Activated CD8-positive, alpha-beta memory T cell treated with anti-CD3 and anti-CD28 coated beads for 48 hours (primary cell): ENCODE measurements around the gene DUS1L.

Experiments
- DNase-seq, 3 experiments: peaks; one replicate each; pipeline ENCODE4 v3.0.0-alpha.2; 2020; ENCODE audit warnings: low read depth in 2 of 3, low spot score in 2 of 3

DUS1L gene

DNA sequence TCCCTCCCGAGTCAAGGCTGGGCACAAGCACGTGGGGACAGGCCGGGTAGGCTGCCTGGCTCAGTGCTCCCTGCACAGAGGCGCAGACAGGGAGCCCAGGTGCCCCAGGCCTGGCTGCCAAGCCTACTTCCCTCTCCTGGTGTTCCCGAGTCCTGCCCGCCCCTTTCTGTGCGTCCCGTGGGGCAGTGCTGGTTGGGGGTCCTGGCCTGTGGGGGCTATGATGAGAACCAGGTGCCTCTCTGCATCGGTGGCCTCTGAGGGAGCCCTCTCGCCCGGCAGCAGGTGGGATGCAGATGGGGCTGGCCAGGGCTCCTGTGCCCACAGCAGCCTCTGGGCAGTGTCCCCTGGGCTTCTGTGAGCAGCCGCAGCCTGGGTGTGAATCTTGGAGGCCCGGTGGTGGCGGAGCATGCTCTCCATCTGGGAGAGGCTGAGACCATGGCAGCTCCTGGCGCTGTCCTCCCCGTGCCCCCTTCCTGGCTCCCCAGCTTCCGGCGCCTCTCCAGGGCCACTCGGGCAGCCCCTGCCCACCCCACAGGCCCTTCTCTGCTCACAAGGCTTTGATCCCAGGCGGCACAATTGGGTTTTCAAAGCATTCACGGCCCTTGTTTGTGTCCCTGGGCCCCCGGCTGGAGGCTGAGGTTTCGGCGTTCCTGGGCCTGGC, 50.2 kb downstream of the DUS1L start:
- DNase-seq, result no peak

DNA sequence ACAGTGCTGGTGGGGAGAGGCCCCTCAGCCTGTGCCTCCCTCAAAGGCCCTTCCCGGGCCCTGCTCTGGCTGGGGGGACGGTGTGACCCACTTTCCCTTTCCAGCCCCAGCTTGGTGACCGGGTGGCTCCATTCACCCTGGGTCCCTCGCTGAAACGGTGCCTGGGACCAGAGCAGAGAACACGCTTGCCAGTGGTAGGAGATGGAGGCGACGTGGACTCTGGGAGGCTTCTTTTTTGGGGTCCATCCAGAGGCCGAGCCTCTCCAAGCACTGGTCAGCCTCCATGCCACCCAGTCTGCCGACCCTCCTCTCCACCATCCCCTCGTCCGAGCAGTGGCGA, 50.7 kb downstream of the DUS1L start:
- DNase-seq, result no peak

DNA sequence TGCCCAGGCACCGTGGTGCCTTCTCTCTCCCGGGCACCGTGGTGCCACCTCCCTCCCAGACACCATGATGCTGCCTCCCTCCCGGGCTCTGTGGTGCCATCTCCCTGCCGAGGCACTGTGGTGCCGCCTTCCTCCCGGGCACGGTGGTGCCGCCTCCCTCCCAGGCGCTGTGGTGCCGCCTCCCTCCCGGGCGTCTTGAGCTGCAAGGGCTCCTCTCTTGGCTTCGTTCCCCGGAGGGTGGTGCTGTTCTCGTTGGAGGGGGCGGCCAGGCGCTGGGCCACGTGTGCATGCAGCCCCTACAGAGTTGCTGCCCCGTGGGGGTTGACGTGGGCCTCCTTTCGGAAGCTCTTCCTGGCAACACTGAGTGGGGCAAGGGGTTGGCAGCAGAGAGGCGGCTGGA, 51.2 kb downstream of the DUS1L start:
- no peak for DNase-seq

DNA sequence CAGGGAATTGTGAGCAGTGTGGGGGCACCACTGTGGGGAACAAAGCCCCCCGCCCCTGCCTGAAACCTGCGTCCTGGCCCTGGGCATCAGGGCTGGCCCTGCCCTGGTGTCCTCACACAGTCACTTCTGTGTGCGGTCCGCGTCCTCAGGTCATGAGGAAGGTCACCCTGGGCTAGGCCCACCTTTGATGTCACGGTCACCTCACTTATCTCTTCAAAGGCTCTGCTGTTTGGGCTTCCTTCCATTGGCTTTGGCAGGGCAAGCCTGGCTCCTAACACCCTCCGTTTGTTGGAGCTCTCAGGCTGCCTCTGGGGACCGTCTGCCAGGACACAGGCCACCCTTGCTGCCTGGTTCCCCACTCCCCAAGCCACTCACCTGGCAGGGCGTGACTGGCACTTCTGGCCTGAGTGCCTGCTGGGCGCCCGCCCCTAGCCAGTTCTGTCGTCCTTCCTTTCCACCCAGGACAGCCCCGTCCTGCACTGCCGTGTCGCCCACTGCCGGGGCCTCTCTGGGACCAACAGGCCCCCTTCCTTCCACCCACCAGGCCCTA, 51.8 kb downstream of the DUS1L start:
- DNase-seq, result no peak

DNA sequence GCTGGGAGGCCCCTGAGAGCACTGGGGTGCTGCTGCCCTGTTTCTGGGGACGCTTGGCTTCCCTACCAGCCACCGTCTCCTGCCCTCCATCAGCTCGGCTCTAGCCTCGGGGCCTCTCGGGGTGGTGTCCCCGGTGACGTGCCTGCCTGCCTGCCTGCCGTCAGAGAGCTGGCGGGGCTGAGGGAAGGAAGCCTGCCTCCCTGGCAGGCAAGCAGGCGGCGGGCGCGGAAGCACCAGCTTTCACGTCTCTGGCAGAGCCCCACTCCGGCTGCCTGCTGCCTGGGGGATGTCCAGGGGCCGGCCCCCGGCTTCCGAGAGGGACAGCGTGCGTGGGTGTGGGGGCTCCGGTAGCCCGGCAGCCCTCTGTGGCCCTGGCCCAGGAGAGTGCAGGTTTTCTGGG, 52.3 kb downstream of the DUS1L start:
- no peak for DNase-seq

DNA sequence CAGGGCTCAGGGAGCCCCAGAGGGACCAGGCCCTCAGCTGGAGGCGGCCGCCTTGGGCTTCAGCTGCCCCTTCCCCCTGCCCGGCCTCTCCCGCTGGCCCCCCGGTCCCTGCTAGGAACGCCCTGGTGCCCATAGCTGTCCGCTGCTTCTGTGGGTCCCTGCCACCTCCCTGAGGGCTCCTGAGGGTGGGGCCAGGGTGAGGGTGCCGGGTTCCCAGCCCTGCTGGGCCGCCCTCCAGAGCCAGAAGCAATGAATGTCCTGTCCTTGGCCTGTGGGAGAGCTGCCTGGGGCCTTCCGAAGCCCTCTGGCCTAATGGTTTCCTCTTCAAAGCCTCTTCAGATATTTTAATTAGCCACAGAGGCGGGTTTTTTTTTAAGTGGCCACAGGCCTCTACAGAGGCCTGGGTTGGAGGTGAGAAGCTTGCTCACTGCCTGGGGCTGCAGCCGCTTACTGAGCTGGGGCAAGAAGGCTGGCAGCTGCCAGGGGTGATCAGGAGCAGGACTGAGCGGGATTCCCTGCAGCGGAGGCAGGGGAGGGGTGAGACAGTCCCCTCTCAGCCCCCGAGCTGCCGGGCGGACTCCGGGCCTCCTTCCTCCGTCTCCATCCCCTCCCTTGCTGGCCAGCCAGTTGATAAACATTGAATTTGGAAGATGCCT, 52.8 kb downstream of the DUS1L start:
- no peak for DNase-seq

DNA sequence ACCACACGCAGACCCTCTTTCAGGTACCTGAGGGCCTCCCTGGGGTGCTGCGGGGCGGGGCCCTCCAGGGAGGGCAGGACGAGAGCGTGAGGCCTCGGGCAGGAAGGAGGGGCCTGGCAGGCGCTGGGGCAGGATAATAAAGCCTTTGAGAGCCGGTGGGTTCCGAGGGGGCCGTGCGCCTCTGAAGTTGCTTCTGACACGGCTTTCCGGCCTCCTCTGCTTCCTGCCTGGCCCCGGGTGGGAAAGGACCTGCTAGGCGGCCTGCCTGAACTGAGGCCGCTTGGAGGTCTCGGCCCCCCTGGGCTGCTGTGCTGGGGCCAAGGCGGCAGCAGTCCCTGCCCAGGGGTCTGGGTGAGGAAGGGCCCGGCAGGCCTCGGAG, 53.4 kb downstream of the DUS1L start:
- DNase-seq, result no peak

DNA sequence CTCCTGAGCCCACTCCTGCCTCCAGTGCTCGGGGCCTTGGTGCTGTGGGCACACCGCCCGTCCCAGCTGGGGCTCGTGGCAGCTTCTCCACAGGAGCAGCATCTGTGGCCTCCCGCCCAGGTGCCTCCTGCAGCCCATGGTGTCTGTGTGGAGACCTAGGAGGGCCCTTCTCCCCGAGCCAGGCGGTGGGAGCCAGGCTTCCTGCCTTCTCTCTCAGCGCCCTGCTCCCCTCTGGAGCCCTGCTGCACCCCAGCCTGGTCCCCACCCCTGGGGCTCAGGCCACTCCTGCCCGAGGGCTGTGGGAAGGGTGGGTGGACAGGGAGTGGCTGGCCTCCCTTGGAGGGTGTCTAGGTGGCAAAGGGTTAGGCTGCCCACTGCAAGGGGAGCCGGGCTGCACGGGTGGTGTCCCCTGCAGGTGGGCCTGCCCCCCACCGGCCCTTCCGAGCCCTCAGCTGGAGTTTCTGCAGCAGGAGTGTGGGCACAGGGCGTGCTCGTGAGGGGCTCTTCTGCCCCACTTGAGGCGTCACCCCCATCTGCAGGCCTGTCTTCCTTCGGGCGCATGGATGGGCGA, 53.9 kb downstream of the DUS1L start:
- DNase-seq, result no peak

DNA sequence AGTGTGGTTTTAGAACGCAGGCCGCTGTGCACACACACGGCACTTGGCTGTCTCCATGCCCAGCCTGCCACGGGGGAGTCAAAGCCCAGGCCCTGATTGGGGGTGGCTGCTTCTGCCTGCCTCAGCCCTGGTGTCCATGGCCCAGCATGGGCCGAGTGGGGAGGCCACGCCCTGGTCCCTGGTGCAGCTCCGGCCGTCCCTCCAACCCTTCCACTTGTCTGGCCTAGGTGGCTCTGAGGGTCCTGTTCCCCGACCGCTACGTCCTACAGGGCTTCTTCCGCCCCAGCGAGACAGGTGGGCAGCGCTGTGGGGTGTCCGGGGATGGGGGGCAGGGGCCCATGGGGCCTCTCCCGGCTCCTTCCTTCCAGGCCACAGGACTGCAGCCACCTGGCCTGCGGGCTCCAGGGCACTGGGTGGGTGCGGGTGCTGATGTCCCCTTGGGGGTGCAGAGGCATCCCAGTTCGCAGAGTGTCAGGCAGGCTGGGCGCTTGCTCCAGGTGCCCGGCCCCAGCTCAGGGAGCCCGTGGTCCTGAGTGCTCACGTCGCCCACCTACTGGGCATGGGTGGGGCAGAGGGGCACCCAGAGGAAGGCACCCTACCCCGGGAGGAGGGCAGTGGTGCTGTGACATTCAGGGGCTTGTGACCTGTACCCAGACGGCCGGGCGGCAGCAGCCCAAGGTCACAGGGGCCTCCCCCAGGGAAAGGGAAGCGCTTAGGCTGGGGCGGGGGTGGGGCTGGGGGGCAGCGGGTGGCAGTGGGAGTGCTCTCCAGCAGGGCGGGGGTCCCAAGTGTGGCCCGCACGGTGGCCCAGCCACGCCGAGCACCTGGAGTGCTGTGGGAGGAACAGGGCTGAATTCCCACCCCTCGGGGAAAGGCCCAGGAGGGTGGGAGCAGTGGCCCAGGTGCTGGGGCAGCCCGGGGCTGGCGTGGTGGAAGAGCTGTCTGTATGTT, 54.8 kb downstream of the DUS1L start:
- no peak for DNase-seq

DNA sequence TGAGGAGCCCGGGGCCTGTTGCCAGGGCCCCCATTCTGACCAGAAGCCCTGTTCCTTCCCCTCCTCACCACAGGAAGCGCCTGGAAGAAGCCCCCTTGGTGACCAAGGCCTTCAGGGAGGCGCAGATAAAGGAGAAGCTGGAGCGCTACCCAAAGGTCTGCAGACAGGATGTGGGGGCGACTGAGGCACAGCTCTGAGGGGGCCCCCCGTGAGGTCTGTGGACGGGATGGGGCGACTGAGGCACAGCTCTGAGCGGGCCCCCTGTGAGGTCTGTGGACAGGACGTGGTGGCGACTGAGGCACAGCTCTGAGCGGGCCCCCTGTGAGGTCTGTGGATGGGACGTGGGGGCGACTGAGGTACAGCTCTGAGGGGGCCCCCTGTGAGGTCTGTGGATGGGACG, 56.2 kb downstream of the DUS1L start:
- DNase-seq, result no peak

DNA sequence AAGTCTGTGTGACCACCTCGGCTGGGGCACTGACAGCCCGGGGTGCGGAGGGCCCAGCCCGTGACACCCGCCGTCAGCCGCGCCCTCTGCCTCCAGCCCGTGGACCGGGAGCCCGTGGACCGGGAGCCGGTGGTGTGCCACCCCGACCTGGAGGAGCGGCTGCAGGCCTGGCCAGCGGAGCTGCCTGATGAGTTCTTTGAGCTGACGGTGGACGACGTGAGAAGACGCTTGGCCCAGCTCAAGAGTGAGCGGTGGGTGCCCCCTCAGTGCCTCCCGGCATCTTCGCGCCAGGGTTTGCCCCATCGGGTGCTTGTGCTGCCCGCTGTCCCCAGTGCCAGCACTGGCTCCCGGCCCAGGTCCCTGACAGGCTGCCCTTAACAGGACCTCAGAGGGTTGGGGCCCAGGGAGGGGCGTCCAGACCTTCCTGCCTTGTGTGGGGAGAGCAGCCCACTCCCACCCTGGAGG, 56.6 kb downstream of the DUS1L start:
- no peak for DNase-seq

DNA sequence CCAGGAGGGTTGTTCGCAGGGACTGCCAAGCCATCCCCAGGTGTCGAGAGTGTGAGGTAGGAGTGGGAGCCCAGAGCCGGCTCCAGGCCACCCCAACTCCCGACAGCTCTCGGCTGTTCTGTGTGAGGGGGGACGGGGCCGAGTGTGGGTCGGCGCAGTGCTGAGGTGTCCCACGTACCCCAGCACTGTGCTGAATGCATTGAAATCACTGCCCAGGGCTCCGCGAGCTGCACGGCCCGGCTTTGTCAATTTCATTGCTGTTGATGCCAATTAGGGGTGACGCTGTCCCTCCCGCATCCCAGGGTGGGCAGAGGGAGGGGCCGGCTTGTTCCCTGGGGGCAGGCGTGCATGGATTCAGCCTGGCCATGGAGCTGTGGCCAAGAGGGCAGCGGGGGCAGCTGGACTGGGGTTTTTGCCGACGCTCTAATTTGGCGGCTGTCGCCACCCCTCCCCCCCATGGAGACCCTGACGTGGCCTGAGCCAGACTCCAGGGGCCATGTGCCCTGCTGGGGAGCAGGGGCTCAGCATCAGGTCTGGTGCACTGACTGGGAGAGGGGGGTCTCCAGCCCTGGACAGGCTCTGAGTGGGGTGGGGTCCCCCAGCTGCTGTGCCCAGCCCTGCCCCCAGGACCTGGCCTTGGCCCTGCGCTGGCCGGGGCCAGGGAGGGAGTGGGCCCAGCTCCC, 57.2 kb downstream of the DUS1L start:
- no peak for DNase-seq
